ENCODE results near the gene MFAP3L.

DNA sequence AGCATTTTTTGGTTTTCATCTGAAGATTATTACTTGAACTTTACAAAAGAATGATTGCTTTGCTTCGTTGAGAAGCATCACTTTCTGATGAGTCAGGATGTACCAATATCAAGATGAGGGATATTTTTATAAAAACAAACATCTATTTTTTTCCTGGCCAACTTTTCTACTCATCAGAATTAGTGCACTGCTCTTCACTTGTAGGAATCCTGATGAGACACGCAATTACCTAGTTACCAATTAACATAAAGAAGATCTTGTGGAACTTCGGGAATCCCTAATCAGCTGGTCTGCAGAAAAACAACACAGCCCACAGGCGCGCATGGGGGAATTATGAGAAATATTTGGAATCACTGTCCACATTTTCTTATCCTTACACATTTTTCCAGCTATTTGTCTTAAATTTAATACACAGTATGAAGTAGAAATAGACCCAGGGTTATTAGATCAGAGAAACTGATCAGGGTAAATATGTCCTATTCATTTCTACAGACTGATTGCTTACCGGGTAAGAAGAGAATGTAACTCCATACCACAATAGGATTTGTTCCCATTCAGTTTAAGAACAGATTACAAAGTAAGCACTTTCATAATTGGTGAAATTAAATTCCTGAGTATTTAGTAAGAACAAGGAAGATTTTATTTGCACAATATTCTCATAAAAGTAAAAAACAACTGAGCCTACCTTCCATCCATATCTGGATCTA lies 50.9 kb downstream of the MFAP3L start:
- TF ChIP-seq POLR2A (IDR thresholded peaks at IDR 0.05; ENCODE audit: low read length) (no peak), GATA1 (IDR thresholded peaks at IDR 0.05; ENCODE audit: low read depth, low read length) (no peak)
